ENCODE measurements around the gene GCFC2. TPM values are rescaled to one million over a fixed set of nuclear protein-coding genes. Genes with fewer than 3 reads are reported as not detected.

GCFC2 gene
- total RNA-seq, 1 experiment from 2014 or later: 20.1 TPM

GRCh38 chr2:75633620-75634019, 77.1 kb downstream of the GCFC2 start:
- H3K27ac ChIP-seq (ENCODE audit: low read depth, low read length): no peak overlapping the region
- RAD21 ChIA-PET (ENCODE audit: low non-redundant PET in 1 of 2, low total read pairs in 2 of 2, uncharacterized antibody in 2 of 2, unreplicated experiment in 2 of 2): no interaction called here
- no peaks in the 10 kb centered on the region for H3K36me3 ChIP-seq (ENCODE audit: control insufficient read depth in 1 of 2, insufficient read depth in 2 of 2, low read length in 2 of 2)
- TF ChIP-seq ELF1 (IDR thresholded peaks at IDR 0.05; ENCODE audit: borderline replicate concordance, low read depth) (no peak), FOSL1 (IDR thresholded peaks at IDR 0.05; ENCODE audit: low read depth) (no peak), ZFX (IDR thresholded peaks at IDR 0.05) (no peak), SIN3A (IDR thresholded peaks at IDR 0.05; ENCODE audit: low read depth) (no peak), CBX3 (IDR thresholded peaks at IDR 0.05; ENCODE audit: low read depth) (no peak), ZNF274 (IDR thresholded peaks at IDR 0.05; ENCODE audit: low read depth, low read length) (no peak), YY1 (IDR thresholded peaks at IDR 0.05; ENCODE audit: extremely low read depth, insufficient replicate concordance, low read depth, low read length) (no peak)
- TF ChIP-seq, protein P1, sequence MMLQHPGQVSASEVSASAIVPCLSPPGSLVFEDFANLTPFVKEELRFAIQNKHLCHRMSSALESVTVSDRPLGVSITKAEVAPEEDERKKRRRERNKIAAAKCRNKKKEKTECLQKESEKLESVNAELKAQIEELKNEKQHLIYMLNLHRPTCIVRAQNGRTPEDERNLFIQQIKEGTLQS (IDR thresholded peaks at IDR 0.05): no peak
- TF ChIP-seq, protein P2, sequence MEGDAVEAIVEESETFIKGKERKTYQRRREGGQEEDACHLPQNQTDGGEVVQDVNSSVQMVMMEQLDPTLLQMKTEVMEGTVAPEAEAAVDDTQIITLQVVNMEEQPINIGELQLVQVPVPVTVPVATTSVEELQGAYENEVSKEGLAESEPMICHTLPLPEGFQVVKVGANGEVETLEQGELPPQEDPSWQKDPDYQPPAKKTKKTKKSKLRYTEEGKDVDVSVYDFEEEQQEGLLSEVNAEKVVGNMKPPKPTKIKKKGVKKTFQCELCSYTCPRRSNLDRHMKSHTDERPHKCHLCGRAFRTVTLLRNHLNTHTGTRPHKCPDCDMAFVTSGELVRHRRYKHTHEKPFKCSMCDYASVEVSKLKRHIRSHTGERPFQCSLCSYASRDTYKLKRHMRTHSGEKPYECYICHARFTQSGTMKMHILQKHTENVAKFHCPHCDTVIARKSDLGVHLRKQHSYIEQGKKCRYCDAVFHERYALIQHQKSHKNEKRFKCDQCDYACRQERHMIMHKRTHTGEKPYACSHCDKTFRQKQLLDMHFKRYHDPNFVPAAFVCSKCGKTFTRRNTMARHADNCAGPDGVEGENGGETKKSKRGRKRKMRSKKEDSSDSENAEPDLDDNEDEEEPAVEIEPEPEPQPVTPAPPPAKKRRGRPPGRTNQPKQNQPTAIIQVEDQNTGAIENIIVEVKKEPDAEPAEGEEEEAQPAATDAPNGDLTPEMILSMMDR (IDR thresholded peaks at IDR 0.05 in 2 of 3, conservative IDR thresholded peaks at IDR 0.05 in 1 of 3; ENCODE audit: borderline replicate concordance in 1 of 3, insufficient read depth in 1 of 3, low read depth in 2 of 3, low read length in 2 of 3): no peak
- no peaks in the 10 kb centered on the region for H3K9me2 ChIP-seq (ENCODE audit: insufficient read depth)
- ATAC-seq (no peak), DNase-seq (ENCODE audit: low read depth, low spot score) (no peak)
- no peaks in the 10 kb centered on the region for H3K4me1 ChIP-seq (ENCODE audit: control insufficient read depth in 1 of 2, insufficient read depth in 2 of 2, low read length in 2 of 2)
- H3K9me3 ChIP-seq (ENCODE audit: control insufficient read depth in 1 of 2, insufficient read depth in 1 of 2, low read depth in 1 of 2, low read length in 2 of 2): no peaks in the 10 kb centered on the region
- H4K20me1 ChIP-seq (ENCODE audit: insufficient read depth): no peaks in the 10 kb centered on the region
- no TSS peak for BruUV-seq (replicated peaks)
- no peak overlapping the region for H3K4me3 ChIP-seq (replicated peaks in 1 of 2; ENCODE audit: low read depth in 1 of 2, low read length in 2 of 2)
- no peak overlapping the region for H3K9ac ChIP-seq (ENCODE audit: low read length)
- peaks cover 15% of the 10 kb centered on the region; the same call in 1 of the 2 replicates for H3K27me3 ChIP-seq (ENCODE audit: insufficient read depth, low read length)
- intact Hi-C loops (cut with micrococcal nuclease): no loop called here
- no peak overlapping the region for H3K4me2 ChIP-seq (ENCODE audit: low read length)
- POLR2A ChIA-PET: no interaction called here
- no peaks in the 10 kb centered on the region for H3K79me2 ChIP-seq (ENCODE audit: insufficient read depth, low read length)
- CTCF ChIA-PET: no interaction called here
- H2AFZ ChIP-seq (ENCODE audit: low read depth, low read length, poor library complexity, severe bottlenecking): no peak overlapping the region

Data from HCT116 (cell line).